ENCODE data around the gene CCS.

DNA sequence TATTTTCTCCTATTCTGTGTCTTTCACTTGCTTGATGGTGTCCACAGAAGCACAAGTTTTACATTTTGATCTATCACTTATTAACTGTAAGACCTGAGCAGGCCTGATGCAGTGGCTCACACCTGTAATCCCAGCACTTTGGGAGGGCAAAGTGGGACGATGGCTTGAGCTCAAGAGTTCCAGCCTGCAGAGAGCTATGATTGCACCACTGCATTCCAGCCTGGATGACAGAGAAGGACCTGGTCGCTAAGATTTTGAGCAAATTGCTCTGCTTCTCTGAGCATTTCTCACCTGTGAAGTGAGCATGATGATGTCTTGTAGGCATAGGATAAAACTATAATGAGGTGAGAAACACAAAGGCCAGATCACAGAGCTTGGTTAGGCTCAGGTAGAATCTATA, 6.8 kb upstream of the CCS start:
- TF ChIP-seq, protein P1, sequence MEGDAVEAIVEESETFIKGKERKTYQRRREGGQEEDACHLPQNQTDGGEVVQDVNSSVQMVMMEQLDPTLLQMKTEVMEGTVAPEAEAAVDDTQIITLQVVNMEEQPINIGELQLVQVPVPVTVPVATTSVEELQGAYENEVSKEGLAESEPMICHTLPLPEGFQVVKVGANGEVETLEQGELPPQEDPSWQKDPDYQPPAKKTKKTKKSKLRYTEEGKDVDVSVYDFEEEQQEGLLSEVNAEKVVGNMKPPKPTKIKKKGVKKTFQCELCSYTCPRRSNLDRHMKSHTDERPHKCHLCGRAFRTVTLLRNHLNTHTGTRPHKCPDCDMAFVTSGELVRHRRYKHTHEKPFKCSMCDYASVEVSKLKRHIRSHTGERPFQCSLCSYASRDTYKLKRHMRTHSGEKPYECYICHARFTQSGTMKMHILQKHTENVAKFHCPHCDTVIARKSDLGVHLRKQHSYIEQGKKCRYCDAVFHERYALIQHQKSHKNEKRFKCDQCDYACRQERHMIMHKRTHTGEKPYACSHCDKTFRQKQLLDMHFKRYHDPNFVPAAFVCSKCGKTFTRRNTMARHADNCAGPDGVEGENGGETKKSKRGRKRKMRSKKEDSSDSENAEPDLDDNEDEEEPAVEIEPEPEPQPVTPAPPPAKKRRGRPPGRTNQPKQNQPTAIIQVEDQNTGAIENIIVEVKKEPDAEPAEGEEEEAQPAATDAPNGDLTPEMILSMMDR (IDR thresholded peaks at IDR 0.05): no peak
- TF ChIP-seq POLR2A (IDR thresholded peaks at IDR 0.05): no peak
- TF ChIP-seq POLR2AphosphoS5 (IDR thresholded peaks at IDR 0.05; ENCODE audit: insufficient read depth in 1 of 2, low read depth in 1 of 2): no peak

All from vagina (tissue), 2 donors.